HepG2 (cell line): ENCODE data around the gene TTC24. TPM values are rescaled to one million over a fixed set of nuclear protein-coding genes. Genes with fewer than 3 reads are reported as not detected.
A peak's percentile ranks its signal among the peaks of the same experiment; 100 is the strongest.

Experiments used
- ATAC-seq: fragments of 200-7000 bp; cut with Tn5 transposase; 3 replicates; pipeline ENCODE4 v1.9.1; 2020; ENCODE audit warnings: mild to moderate bottlenecking, moderate library complexity
- BruUV-seq: library from RNA; stranded (reverse); fragments of 400-500 nt; replicated peaks from 2 replicates; lab custom pipeline; 2021; lab: Mats Ljungman, UMichigan
- CTCF ChIA-PET: fragments of 300-600 bp; formaldehyde crosslinking; extraction: SDS; loops from one replicate; lab custom pipeline; 2021; ENCODE audit warnings: low total read pairs, inconsistent platforms, low intra/inter-chr PET ratio; lab: Yijun Ruan, JAX
- POLR2A ChIA-PET: fragments of 350-600 bp; sonication (Branson Sonifier 250); formaldehyde crosslinking; loops from one replicate; lab custom pipeline; 2020; ENCODE audit warnings: antibody characterized with exemption, inconsistent platforms; lab: Yijun Ruan, JAX
- DNase-seq: peaks from one replicate; pipeline ENCODE4 v3.0.0-alpha.2; 2015; ENCODE audit warnings: low spot score
- FAIRE-seq: peaks from 3 replicates; lab custom pipeline; 2011; peaks lifted over from hg19 to GRCh38; lab: Jason Lieb, UNC
- H2AFZ ChIP-seq: one replicate; pipeline ENCODE4 v1.6.1; 2011; ENCODE audit warnings: low read length, inconsistent platforms
- H3K27ac ChIP-seq: fragments of 300-600 bp; 3 replicates; pipeline ENCODE4 v1.8.0; 2011; ENCODE audit warnings: mixed run types, mild to moderate bottlenecking, mixed read lengths, low read length, inconsistent platforms; ENCODE audit not compliant: insufficient read depth; ENCODE audit errors: extremely low read length
- H3K27me3 ChIP-seq, 2 experiments: fragments of 200-600 bp in 1 of 2; 2 replicates in 1 of 2; 3 replicates in 1 of 2; pipeline versions ENCODE4 v1.6.0 to v1.8.0; 2011; ENCODE audit warnings: low read length in 2 of 2, mild to moderate bottlenecking in 2 of 2, moderate library complexity in 2 of 2, inconsistent platforms in 1 of 2; ENCODE audit not compliant: insufficient read depth in 2 of 2, control insufficient read depth in 1 of 2
- H3K36me3 ChIP-seq, 2 experiments: fragments of 200-600 bp in 1 of 2; replicated peaks in 1 of 2; 2 replicates in 1 of 2; 3 replicates in 1 of 2; pipeline versions ENCODE4 v1.5.1 to v1.8.0; 2011; ENCODE audit warnings: low read length in 2 of 2, inconsistent platforms in 1 of 2; ENCODE audit not compliant: insufficient read depth in 2 of 2, control insufficient read depth in 1 of 2
- H3K4me1 ChIP-seq: 2 replicates; pipeline ENCODE4 v1.5.1; 2012; ENCODE audit warnings: low read length, inconsistent platforms; ENCODE audit not compliant: insufficient read depth
- H3K4me2 ChIP-seq: 2 replicates; pipeline ENCODE4 v1.6.0; 2011; ENCODE audit warnings: low read depth, low read length, inconsistent platforms
- H3K4me3 ChIP-seq, 3 experiments: fragments of 200-600 bp in 1 of 3; sonication (generic), shearing (Covaris generic) in 1 of 3; replicated peaks in 1 of 3; 2 replicates each; pipeline ENCODE4 v1.5.1; 2011 to 2016; ENCODE audit warnings: low read length in 3 of 3, inconsistent platforms in 2 of 3, low read depth in 2 of 3, mild to moderate bottlenecking in 2 of 3, control low read depth in 1 of 3, mixed read lengths in 1 of 3; ENCODE audit not compliant: insufficient read depth in 1 of 3
- H3K79me2 ChIP-seq: one replicate; pipeline ENCODE4 v1.6.1; 2011; ENCODE audit warnings: low read length, inconsistent platforms; ENCODE audit not compliant: insufficient read depth
- H3K9ac ChIP-seq: 2 replicates; pipeline ENCODE4 v1.6.0; 2011; ENCODE audit warnings: mild to moderate bottlenecking, low read depth, low read length, inconsistent platforms; ENCODE audit not compliant: insufficient read depth
- H3K9me3 ChIP-seq: 2 replicates; pipeline ENCODE4 v1.5.1; 2012; ENCODE audit warnings: mild to moderate bottlenecking, low read length
- H4K20me1 ChIP-seq: 2 replicates; pipeline ENCODE4 v1.6.0; 2011; ENCODE audit warnings: inconsistent platforms, mild to moderate bottlenecking, low read length, moderate library complexity; ENCODE audit not compliant: insufficient read depth
- CEBPG ChIP-seq: IDR thresholded peaks from 2 replicates; pipeline ENCODE4 v1.6.1; 2016
- E2F1 ChIP-seq: sonication (generic); formaldehyde crosslinking; IDR thresholded peaks from 2 replicates; pipeline ENCODE4 v1.5.0; 2020; ENCODE audit warnings: missing genetic modification reagents
- HNF4G ChIP-seq, 2 experiments: sonication (generic) in 1 of 2; formaldehyde crosslinking in 1 of 2; IDR thresholded peaks; 2 replicates each; pipeline versions ENCODE4 v1.4.0 to v1.6.1; 2011 to 2020; ENCODE audit warnings: borderline replicate concordance in 2 of 2, low read depth in 2 of 2, mild to moderate bottlenecking in 2 of 2, low read length in 1 of 2, missing genetic modification reagents in 1 of 2, moderate library complexity in 1 of 2
- RORA ChIP-seq: sonication (generic); formaldehyde crosslinking; IDR thresholded peaks from 2 replicates; pipeline ENCODE4 v1.5.0; 2020; ENCODE audit warnings: mild to moderate bottlenecking, missing genetic modification reagents, moderate library complexity
- ZNF121 ChIP-seq: sonication (generic); formaldehyde crosslinking; IDR thresholded peaks from 2 replicates; pipeline ENCODE4 v1.5.0; 2020; ENCODE audit warnings: mild to moderate bottlenecking, missing genetic modification reagents
- ZNF709 ChIP-seq: sonication (generic); formaldehyde crosslinking; IDR thresholded peaks from 2 replicates; pipeline ENCODE4 v1.5.0; 2020; ENCODE audit warnings: mild to moderate bottlenecking, missing genetic modification reagents
- WGBS: methylation state at CpG from one replicate; pipeline ENCODE4 v1.1.6; 2017; ENCODE audit warnings: low lambda C conversion rate; 5-methylcytosine and 5-hydroxymethylcytosine counted together
- in situ Hi-C: cut with HindIII; loops from 2 replicates; pipeline ENCODE4 v1.10.0; 2017; ENCODE audit warnings: low pct_unique_long_range_greater_than_20kb; ENCODE audit not compliant: extremely low pct_ligation_motif_present
- intact Hi-C: fragments of 100-400 bp; cut with micrococcal nuclease; formaldehyde crosslinking; loops from one replicate; pipeline ENCODE4 v1.10.0; 2022; ENCODE audit not compliant: unreplicated experiment
- polyA plus RNA-seq, 8 experiments: library from polyadenylated mRNA; depleted of rRNA in 3 of 8; stranded (reverse) in 7 of 8; unstranded in 1 of 8; fragments of >200 nt; fragmentation: Illumina TruSeq in 4 of 8; extraction: Trizol in 4 of 8; gene quantifications; 2 replicates each; pipeline versions ENCODE4 v1.2.1 to v1.2.3, GENCODE V29; 2011 to 2016; ENCODE audit warnings: low read depth in 4 of 8, missing spikeins in 1 of 8, mixed read lengths in 1 of 8; ENCODE audit not compliant: insufficient read depth in 1 of 8
- total RNA-seq, 5 experiments: library from RNA; depleted of rRNA; stranded (reverse); fragments of >200 nt; fragmentation: Illumina TruSeq; extraction: Trizol; gene quantifications; 2 replicates each; pipeline ENCODE4 v1.2.3, GENCODE V29; 2016; ENCODE audit warnings: low read depth in 1 of 5

TTC24 gene
- total and polyA plus RNA-seq, 2 of the 13 experiments (the other 11 are each of a cell fraction or from before 2014, with no cell fraction given), result 0.13 to 0.18 TPM

DNA sequence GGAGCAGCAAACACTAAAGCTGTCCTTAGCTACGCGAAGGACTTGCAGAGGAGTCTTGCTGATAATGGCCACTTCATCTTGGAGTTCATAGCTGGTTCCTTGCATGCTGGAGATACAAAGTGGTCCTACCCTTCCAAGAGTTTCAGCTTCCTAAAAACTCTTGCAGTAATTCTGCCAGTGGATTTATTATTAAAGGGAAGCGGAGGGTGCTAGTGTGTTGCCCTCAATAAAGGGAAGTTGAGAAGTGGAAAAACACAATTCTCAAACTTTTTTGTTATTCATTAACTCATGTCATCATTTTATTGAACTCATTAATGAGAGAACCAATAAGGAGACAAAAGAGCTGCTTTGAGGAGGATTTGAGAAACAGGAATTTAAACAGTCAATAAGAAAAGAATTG lies 33.1 kb downstream of the TTC24 start (continued):
- TF ChIP-seq E2F1 (no peak), CEBPG (CRISPR knock-in tag) (no peak), ZNF709 (no peak)

DNA sequence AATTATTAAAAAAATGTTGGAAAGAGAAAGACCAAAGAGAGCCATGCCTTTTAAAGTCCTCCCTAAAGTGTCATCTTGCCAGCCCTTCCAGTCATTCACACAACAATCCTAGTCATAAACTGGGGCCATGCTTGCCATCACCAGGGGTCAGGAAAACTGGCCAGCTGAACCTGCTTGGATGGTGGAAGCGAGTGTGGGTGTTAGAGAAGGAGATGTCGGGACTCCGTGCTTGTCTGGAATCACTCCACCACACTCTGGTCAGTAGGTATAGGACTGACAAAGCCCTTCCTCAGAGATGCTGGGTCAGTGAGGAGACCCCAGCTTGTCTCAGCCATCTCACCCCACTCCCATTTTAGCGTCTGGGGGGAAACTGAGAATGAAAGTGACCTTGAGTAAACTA lies 36.4 kb downstream of the TTC24 start:
- POLR2A ChIA-PET, result no interaction called here
- peaks cover 3 to 19% of the 10 kb centered on the region in 2 experiments; a peak in 4 of 5 replicates for H3K27me3 ChIP-seq
- FAIRE-seq (no peak), DNase-seq (no peak)
- intact Hi-C loops (no loop called here), in situ Hi-C loops (no loop called here)
- BruUV-seq, result no TSS peak
- H3K79me2 ChIP-seq, result no peaks in the 10 kb centered on the region
- 17% methylated on average over 4 of the region's 4 CpGs for WGBS
- no peak for TF ChIP-seq HNF4G (IDR thresholded peaks at IDR 0.05; ENCODE audit: borderline replicate concordance, low read depth, low read length)
- no peak for TF ChIP-seq HNF4G (CRISPR knock-in tag; IDR thresholded peaks at IDR 0.05; ENCODE audit: borderline replicate concordance, low read depth)
- peak; percentile 53 for TF ChIP-seq ZNF121 (CRISPR knock-in tag)
- TF ChIP-seq RORA (CRISPR knock-in tag), result no peak
- TF ChIP-seq, all 625 proteins: peak for 1
- H4K20me1 ChIP-seq, result no peaks in the 10 kb centered on the region
- H3K4me3 ChIP-seq, result peak overlapping the region in 1 of 3 experiments; percentile 18; a peak in 1 of 6 replicates
- no peak overlapping the region for H2AFZ ChIP-seq
- H3K4me2 ChIP-seq, result peak overlapping the region; percentile 64
- H3K4me1 ChIP-seq, result peaks cover 39% of the 10 kb centered on the region
- ATAC-seq, result peak; percentile 46
- no peaks in the 10 kb centered on the region for H3K36me3 ChIP-seq
- no peak overlapping the region for H3K27ac ChIP-seq
- no peak overlapping the region for H3K9ac ChIP-seq
- no peaks in the 10 kb centered on the region for H3K9me3 ChIP-seq
- CTCF ChIA-PET, result interaction anchor here (1.2 kb wide), 1 partner anchor 12 kb away, joined by 3 read pairs; no protein-coding TSS in a partner anchor
